HG03108 (cell line): ENCODE results near the gene DAPL1.

ENCODE experiments used
- ATAC-seq: cut with Tn5 transposase; IDR thresholded peaks from one replicate; pipeline ENCODE4 v1.9.1; 2021; ENCODE audit warnings: moderate library complexity; ENCODE audit not compliant: unreplicated experiment

The DAPL1 gene

GRCh38 chr2:158776231-158776630, 18.9 kb upstream of the DAPL1 start:
- no peak for ATAC-seq

- ATAC-seq, result no peak
Observed at GRCh38 chr2:158777077-158777476, 18.0 kb upstream of the DAPL1 start.

GRCh38 chr2:158778243-158778642, 16.9 kb upstream of the DAPL1 start:
- no peak for ATAC-seq

- ATAC-seq, result no peak
Observed at GRCh38 chr2:158779621-158780020, 15.5 kb upstream of the DAPL1 start.

GRCh38 chr2:158781353-158781961, 13.7 kb upstream of the DAPL1 start:
- ATAC-seq, result no peak

GRCh38 chr2:158782136-158782535, 13.0 kb upstream of the DAPL1 start:
- ATAC-seq, result no peak

- no peak for ATAC-seq
Observed at GRCh38 chr2:158782616-158783015, 12.5 kb upstream of the DAPL1 start.

GRCh38 chr2:158783923-158784322, 11.2 kb upstream of the DAPL1 start:
- no peak for ATAC-seq

GRCh38 chr2:158786897-158787296, 8.2 kb upstream of the DAPL1 start:
- ATAC-seq, result no peak

GRCh38 chr2:158788951-158789350, 6.2 kb upstream of the DAPL1 start:
- no peak for ATAC-seq

- no peak for ATAC-seq
Observed at GRCh38 chr2:158796652-158797051, 1.5 kb downstream of the DAPL1 start.

- no peak for ATAC-seq
Observed at GRCh38 chr2:158797963-158798700, 3.0 kb downstream of the DAPL1 start.

- no peak for ATAC-seq
Observed at GRCh38 chr2:158799181-158799580, 4.1 kb downstream of the DAPL1 start.

- ATAC-seq, result no peak
Observed at GRCh38 chr2:158803506-158803905, 8.4 kb downstream of the DAPL1 start.

GRCh38 chr2:158805255-158805654, 10.1 kb downstream of the DAPL1 start:
- no peak for ATAC-seq

- no peak for ATAC-seq
Observed at GRCh38 chr2:158805936-158806335, 10.8 kb downstream of the DAPL1 start.

GRCh38 chr2:158806941-158807340, 11.8 kb downstream of the DAPL1 start:
- no peak for ATAC-seq

- no peak for ATAC-seq
Observed at GRCh38 chr2:158808426-158808825, 13.3 kb downstream of the DAPL1 start.

- no peak for ATAC-seq
Observed at GRCh38 chr2:158809816-158810215, 14.7 kb downstream of the DAPL1 start.

- no peak for ATAC-seq
Observed at GRCh38 chr2:158810731-158811460, 15.8 kb downstream of the DAPL1 start.

GRCh38 chr2:158815166-158815565, 20.0 kb downstream of the DAPL1 start:
- no peak for ATAC-seq

- no peak for ATAC-seq
Observed at GRCh38 chr2:158815658-158816057, 20.5 kb downstream of the DAPL1 start.
